GM18867 (cell line): ENCODE measurements around the gene PLIN4.

Source experiments
- ATAC-seq: cut with Tn5 transposase; IDR thresholded peaks from one replicate; pipeline ENCODE4 v1.9.1; 2021; ENCODE audit warnings: mild to moderate bottlenecking, moderate library complexity; ENCODE audit not compliant: unreplicated experiment

Gene PLIN4

GRCh38 chr19:4507804-4508203 lies 10.5 kb downstream of the PLIN4 start:
- no peak for ATAC-seq

DNA sequence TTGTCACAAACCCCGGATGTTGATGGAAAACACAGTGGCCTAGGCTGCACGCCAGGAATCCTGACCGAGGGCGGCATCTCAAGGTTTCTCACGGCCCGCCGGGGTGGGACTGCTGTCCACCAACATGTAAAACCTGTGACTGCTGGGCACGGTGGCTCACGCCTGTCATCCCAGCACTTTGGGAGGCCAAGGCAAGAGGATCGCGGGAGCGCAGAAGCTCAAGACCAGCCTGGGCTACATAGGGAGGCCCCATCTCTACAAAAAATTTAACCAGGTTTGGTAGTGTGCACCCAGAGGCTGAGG lies 11.2 kb downstream of the PLIN4 start:
- no peak for ATAC-seq

DNA sequence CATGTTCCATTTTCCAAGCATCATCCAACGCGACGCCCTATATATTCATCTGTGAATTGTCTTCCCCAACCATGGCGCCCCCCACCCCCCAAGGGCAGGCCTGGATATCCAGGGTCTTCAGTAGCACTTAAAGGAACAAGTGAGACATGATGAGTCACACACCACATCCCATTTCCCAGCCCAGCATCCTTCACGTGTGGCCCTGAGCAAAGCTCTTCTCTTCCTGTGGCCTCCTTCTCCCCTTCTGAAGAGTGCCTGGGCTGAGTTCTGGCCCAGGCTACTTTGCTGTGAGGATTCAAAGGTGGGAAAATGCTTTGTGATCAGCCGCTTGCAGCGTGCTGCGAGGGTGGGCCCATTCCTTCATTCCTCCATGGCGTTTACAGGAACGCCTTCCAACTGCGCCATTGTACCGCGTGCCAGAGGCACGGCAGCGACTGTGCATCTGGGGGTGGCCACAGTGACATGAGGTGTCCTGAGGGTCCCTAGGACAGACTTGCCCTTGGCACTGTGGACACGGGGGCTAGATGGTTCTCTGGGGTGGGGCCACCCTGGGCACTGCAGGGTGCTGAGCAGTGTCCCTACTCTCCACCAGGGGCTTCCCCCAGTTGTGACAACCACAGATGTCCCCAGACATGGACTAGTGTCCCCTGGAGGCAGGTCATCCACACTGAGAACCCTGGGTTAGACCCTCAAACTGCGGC lies 11.7 kb downstream of the PLIN4 start:
- ATAC-seq = no peak

DNA sequence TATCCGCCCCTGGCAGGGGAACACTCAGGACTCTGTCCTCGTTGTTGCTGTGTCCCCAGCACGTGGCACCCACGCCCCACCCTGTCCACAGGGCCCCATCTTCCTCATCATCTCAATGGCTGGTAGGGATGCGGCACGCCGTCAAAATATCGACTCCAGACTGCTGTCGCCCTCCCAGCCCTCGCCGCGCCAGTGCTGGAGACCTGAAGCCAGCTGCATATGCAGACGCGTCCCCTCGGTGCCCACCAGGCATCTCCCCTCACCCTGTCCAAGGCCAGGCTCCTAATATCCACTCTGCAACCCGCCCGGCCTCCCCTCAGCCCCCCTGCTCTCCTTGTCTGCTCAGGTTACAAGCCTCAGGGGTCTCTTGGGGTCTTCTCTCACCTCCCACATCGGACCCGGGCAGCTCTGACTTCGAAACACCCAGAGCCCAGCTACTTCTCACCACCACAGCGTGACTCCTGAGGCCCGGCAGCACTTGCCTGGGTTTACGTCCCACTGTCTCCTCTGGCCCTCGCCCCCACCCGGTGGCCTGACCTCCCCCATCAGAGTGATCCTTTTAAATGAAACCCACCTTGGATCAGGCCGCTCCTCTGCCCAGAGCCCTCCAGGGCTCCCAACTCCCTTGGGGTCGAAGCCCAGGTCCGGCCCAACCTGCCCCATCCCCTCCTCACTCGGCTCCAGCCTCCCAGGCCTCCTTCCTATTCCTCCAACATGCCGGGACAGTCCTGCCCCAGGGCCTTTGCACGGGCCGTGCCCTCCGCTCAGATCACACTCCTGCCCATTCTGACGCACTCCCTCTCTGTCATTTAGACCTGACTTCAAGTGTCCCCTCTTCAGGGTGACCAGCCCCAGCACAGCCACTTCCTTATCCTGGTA lies 12.5 kb downstream of the PLIN4 start:
- no peak for ATAC-seq

DNA sequence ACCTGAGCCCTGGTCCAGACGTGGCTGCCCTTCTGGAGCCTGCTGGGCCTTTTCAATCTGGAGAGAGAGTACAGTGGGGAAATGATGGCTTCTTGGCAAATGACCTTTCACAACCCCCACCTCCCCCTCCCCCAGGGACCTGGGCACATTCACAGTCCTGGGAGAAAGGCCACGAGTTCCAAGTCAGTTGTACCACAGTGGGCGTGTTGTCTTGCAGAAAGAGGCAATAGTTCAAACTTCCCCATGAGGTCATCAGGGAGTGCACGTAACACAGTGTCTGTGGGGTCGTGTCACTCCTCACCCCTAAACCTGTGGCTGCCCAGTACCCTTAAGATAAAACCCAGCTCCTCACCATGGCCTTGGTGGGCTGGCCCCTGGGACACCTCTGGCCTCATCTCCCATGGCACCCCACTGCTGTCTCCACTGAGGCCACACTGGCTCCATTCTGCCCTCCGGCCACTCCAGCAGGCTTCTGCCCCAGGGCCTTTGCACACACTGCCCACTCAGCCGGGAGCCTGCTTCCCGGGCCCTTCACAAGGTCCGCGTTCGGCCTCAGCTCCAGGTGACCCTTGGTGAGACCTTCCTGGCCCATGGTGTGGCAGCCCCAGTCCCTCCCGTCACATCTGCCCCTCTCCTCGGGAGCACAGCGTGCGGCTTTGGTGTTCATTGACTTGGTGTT lies 13.3 kb downstream of the PLIN4 start:
- ATAC-seq = no peak

DNA sequence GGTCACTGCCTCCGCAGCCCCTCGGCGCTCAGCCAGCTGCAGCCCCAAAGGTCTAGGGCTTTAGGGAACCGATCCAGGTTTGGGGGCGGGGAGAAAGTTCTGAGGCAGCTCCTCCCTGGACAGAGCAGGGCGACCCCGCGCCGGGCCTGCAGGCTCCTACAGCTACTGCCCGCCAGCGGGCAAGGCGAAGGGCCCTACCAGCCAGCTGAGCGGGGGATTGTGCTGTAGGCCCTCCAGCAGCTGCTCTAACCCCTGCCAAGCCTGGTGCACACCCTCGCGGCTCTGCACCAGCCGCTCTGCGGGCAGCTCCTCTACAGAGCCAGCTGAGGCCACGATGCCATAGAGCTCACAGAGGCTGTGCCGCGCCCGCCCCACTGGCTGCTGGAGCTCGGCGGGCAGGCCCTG lies 14.0 kb downstream of the PLIN4 start:
- ATAC-seq = no peak

- ATAC-seq = no peak
These were observed 14.5 kb downstream of the PLIN4 start for GRCh38 chr19:4503825-4504170.

DNA sequence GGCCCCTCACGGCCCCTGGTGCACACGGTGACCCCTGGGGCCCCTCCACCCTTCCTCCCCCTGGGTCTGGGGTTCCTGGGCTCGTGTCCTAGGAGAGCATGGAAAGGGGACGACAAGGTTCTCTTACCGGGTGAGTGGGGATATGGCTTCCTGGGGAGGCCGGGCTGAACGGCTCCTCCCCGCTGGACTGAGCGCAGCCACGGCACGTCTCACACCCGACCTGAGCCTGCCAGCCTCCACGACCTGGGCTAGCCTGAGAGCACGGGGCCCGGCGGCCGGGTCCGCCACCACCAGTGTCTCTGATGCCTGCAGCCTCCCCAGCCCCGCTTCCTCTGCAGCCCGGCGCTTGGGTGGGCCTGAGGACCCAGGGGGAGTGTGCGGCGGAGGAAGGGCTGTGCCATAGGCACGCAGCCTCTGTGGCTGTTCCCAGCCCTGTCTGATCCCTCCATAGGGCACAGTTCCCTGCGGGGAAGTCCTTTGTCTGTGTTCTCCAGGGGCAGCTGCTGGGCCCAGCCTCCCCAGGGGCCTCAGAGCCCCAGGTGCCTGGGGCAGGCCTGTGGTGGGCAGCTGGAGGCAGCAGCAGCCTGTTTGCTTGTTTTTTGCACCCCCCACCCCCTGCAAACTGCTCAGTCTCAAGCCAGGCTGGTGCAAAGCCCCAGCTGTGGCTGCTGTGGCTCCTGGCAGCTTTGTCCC lies 15.0 kb downstream of the PLIN4 start:
- no peak for ATAC-seq

- no peak for ATAC-seq
These were observed 15.8 kb downstream of the PLIN4 start for GRCh38 chr19:4502282-4503131.

DNA sequence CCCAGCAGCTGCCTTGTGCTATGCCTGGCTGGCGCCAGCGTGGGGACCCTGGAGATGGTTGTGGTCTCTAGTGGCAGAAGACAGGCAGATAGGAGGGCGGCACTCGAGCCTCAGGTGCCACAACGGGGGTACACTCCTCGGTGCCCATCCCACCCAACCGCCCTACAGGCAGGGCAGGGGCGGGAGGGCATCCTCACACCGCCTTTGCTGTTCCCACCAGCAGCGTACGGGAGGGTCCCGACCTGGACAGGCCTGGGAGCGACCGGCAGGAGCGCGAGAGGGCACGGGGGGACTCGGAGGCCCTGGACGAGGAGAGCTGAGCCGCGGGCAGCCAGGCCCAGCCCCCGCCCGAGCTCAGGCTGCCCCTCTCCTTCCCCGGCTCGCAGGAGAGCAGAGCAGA lies 16.6 kb downstream of the PLIN4 start:
- no peak for ATAC-seq

DNA sequence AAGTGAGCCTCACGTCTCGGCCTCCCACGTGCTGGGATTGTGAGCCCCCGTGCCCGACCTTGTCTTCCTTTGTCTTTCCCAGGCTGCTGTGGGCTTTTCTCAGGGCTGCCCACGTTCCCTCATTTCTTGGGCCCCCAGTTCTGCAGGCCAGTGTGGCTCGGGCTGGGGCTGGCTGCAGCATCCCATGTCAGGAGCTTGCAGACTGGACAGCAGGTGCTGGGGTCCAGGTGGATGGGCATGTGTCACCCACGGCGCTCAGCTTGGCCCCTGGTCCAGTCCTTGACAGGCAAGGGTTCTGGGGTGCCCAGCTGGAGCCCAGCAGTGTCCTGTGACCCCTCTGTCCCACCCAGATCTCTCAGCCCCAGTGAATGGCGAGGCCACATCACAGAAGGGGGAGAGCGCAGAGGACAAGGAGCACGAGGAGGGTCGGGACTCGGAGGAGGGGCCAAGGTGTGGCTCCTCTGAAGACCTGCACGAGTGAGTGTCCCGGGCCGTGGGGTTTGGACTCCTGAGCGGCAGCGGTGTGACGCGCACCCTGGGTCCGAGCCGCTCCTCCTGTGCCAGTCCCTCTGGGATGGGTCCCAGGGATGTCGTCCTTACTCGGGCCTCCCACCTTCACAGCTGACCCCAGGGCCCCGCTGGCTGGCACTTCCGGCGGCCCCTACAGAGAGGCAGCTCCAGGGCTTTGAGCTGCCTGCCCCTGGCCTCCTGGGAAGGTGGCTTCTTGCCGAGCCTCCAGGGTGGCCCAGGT lies 17.3 kb downstream of the PLIN4 start:
- no peak for ATAC-seq

DNA sequence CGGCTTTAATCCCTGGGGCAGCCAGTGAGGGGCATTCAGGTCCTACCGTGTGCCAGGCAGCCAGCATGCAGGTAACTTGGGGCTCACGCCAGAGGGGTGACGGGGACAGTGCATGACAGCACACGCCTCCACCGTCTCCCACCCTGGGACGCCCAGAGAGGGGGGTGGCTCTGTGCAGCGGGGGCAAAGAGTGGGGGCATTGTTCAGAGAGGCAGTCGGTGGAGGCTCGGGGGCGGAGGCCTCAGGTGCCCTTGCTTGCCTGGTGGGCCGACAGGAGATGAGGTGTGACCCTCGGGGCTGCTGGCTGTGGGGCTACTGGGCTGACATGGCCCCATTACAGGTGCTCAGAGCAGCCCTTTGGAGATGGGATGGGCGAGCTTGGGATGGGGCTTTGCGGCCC lies 18.4 kb downstream of the PLIN4 start:
- no peak for ATAC-seq

GRCh38 chr19:4499318-4499717 lies 19.0 kb downstream of the PLIN4 start:
- no peak for ATAC-seq

DNA sequence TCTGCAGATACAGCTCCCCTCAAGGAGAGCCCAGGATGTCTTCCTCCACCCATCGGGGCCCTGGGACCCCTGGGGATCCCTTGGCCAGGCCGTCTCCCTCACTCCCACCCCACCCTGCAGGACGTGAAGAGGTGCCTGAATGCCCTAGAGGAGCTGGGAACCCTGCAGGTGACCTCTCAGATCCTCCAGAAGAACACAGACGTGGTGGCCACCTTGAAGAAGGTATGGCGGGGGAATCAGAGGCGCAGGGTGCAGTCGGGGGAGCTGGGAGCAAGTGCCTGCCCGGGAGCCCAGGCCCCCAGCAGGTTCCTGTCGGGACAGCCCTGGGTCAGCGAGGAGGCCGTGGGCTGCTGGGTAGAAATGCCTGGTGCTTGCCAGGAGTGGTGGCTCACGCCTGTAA lies 19.6 kb downstream of the PLIN4 start:
- ATAC-seq = no peak

DNA sequence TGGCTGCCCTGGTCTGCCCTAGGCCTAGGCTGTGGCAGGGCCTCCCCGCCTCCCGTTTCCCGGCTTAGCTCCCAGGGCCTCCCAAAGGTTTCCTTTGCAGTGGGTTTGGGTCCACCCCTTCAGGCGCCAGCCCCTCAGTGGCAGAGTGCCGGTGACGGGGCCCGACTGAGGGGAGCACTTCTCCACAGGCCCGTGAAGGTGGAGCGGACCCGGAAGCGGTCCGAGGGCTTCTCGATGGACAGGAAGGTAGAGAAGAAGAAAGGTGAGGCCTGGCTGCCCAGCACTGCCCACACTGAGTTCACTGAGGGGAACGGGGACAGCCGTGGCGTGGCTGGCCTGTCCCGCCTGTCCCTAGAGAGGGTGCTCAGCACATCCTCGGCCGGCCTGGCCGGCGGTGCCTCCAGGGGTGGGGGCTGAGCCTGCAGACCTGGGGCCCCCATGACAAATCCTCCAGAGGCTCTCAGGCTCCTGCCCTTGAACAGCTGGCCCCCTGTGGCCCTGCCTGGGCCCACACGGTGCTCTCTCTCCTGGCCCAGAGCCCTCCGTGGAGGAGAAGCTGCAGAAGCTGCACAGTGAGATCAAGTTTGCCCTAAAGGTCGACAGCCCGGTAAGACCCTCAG lies 20.4 kb downstream of the PLIN4 start:
- no peak for ATAC-seq

GRCh38 chr19:4496304-4496703 lies 22.0 kb downstream of the PLIN4 start:
- ATAC-seq = no peak

DNA sequence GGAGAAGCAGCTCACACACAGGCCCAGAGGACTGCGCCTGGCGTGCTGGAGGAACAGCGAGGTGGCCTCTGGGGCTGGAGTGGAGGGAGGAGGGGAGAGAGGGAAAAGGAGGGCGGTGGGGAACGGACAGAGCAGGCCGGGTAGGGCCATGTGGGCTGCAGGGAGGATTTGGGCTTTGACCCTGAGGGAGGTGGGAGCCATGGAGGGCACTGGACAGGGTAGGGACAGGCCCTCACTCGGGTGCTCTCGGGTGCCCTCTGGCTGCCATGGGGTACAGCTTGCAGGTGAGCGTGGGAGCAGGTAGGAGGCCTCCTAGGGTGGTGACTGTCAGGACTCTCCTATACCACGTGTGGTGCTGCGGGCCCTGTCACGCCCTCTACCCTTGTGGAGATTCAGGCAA lies 22.8 kb downstream of the PLIN4 start:
- no peak for ATAC-seq

GRCh38 chr19:4494691-4495064 lies 23.6 kb downstream of the PLIN4 start:
- ATAC-seq = no peak

DNA sequence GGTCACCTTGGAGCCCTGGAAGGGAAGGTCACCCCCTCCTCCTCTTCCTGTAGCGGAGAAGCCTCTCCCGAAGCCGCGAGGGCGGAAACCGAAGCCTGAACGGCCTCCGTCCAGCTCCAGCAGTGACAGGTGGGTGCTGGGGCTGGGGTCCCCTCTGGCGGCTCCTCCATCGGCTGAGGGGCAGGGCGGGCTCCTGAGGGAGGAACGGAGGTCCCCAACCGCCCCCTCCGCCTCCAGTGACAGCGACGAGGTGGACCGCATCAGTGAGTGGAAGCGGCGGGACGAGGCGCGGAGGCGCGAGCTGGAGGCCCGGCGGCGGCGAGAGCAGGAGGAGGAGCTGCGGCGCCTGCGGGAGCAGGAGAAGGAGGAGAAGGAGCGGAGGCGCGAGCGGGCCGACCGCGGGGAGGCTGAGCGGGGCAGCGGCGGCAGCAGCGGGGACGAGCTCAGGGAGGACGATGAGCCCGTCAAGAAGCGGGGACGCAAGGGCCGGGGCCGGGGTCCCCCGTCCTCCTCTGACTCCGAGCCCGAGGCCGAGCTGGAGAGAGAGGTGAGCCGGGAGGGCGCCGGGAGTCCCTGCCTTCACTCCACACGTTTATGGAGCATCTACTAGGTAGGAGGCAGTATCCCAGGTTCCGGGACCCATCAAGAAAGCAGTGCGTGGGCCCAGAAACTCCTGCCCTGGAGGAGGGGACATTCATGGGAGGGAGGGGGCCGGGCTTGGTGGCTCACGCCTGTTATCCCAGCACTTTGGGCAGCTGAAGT lies 24.2 kb downstream of the PLIN4 start:
- no peak for ATAC-seq
